NCI-H524 treated with DMSO at 0.1 percent for 48 hours (cell line): ENCODE results near the gene TMEM18.

Experiments used
- DNase-seq: peaks from one replicate; lab custom pipeline; 2025; lab: John Stamatoyannopoulos, UW

The TMEM18 gene

DNA sequence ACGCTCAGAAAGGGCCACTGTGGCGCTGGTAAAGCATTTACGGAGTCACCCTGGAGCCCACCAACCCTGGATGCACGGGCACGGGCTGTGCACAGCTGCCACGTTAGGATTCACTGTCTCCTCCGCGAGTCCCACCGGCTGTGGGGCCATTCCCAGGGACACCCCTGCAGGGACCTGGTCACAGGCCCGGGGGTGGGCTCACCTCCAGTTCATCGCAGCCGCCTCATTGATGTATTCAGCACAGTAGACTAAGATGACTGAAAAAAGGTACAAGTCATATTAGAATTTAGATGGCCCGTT lies 4.7 kb downstream of the TMEM18 start:
- DNase-seq = no peak

DNA sequence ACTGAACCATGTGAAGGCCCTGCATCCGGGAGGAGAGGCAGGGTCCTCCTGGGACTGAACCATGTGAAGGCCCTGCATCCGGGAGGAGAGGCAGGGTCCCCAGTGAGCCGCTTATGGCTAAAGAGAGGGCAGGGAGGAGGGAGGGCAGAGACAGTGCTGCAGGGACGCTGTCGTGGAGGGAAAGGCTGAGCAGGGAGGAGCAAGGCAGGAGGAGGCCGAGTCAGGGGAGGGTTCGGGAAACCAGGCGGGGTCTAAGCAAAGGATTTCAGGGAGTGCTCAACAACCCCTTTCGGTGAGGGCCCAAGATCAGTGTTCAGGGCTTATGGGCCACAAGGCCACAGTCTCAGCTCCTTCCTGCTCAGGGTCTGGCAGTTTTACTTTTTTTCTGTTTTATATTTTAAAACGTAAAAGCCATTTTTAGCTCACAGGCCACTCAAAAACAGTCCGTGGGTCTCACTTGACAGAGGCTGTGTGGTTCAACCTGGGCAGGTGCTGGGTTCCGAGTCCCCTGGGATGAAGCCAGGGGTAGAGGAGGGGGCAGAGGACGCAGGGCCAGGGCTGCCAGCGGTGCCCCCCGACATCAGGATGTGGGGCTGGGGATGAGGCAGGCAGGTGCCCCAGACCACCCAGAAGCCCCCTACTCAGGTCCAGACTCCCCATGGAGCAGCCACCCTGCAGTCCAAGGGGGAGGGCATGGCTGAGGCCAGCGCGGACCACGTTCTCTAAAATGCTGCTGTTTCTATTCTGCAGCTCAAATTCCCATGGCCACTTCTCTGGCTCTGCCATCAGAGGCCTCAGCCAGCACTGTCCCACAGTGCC lies 5.2 kb downstream of the TMEM18 start:
- no peak for DNase-seq

DNA sequence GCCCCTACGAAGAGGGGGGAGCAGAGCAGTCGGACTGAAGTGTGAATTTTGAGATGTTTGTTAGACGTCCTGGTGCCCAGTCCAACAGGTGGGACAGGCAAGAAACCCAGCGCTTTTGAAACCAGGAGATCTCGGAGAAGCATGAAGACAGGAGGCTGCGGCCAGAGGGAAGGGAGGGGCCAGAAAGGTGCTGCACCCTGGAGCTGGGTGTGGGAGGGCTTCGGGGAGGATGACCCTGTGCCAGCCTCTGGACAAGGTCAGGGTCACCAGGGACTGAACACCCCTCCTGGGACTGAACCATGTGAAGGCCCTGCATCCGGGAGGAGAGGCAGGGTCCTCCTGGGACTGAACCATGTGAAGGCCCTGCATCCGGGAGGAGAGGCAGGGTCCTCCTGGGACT lies 6.1 kb downstream of the TMEM18 start:
- DNase-seq = no peak

DNA sequence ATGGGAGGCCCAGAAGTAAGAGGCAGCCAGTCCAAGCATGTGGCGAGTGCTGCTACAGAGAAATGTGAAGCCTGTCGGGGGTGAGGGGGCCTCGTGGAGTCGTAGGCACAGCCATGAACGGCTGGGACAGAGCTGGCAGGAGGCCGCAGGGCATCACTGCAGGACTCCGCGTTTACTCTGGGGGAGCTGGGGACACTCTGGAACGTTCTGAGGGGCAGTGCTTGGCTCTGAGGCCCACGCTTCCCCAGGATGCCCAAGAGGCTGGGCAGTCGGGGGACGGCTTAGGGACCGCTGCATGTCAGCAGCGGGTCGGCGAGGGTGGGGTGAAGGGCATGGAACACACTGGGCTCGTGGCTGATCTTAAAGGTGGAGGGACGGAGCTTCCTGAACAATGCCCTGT lies 6.6 kb downstream of the TMEM18 start:
- DNase-seq = no peak

DNA sequence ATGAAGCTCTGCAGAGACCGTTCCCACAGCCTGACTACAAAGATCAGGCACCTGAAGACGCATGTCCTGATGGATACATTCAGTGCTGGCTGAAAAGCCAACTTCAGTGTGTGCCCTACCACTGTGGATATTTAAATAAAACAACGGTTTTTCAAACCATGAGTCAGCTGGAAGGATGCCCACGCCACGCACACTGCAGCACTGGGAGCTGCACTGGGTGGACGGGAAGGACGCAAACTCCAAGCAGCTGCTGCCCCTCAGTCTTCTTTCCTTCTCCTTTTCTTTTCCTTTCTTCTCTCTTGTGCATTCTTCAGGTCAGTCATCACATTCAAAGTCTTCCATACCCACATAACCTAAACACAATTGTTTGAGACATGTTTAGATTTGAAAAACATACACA lies 7.9 kb downstream of the TMEM18 start:
- no peak for DNase-seq

DNA sequence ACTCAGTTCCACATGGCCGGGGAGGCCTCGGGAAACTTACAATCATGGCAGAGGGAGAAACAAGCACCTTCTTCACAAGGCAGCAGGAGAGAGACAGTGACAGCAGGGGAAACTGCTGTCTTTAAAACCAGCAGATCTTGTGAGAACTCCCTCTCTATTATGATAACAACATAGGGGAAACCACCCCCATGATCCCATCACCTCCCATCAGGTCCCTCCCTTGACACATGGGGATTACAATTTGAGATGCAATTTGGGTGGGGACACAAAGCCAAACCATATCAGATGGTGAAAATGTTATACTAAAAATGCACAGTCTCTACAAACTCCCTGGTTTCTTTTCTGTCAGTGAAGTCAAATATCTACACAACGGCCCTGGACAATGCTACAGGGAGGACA lies 9.2 kb downstream of the TMEM18 start:
- no peak for DNase-seq

DNA sequence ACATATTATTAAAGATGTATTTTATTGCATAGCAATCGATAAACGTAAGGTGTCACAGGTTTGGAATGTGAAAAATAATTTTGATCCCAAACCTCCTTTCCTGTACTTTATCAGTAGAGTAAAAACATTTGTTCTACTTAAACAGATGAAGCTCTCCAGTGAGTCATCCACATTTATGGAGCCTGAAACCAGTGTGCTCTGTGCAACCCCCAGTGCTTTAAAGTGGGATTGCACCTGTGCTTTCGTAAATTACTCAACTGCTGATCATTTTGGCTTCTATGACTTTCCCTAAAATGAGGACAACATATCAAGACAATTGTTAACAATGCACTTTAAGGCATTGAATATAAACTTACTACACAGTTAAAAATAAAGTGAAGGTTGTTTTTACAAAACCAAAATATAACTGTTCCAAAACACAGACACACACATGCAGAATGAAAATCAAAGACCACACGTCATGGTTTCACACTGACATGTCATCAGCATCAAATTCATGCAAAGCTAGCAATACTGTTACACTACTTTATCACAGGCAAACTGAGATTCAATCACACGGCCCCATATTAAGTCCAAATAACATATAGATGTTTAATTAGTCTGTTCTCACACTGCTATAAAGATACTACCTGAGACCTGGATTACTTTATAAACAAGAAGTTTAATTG lies 9.7 kb downstream of the TMEM18 start:
- DNase-seq = no peak

DNA sequence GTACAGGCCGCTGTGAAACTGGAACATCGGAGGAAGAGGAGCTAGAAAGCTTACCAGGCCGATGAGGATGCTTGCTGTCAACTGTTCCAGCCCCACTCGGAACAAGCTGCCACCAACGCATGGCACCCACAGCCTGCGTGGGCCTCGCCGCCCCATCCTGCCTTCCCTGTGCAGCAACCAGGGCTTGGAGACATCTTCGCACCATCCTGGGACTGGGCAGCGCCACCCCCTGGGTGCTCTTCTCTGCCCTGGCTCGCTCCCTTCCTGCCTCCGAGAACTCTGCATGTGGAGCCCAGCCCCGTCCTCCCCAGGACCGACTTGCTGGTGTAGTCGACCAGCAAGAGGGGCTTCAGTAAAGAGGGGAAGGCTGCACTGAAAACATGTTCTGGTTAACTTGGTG lies 10.8 kb downstream of the TMEM18 start:
- no peak for DNase-seq

DNA sequence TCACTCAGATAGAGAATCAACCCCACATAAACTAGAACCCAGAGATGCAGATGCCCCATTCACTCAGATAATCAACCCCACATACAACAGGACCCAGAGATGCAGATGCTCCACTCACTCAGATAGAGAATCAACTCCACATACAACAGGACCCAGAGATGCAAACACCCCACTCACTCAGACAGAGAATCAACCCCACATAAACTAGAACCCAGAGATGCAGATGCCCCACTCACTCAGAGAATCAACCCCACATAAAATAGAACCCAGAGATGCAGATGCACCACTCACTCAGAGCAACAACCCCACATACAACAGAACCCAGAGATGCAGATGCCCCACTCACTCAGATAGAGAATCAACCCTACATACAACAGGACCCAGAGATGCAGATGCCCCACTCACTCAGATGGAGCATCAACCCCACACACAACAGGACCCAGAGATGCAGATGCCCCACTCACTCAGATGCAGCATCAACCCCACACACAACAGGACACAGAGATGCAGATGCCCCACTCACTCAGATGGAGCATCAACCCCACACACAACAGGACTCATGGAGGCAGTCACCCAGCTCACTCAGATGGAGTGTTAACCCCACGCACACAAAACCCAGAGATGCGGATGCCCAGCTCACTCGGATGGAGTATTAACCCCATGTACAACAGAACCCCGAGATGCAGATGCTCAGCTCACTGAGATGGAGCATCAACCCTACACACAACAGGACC lies 11.7 kb downstream of the TMEM18 start:
- no peak for DNase-seq

DNA sequence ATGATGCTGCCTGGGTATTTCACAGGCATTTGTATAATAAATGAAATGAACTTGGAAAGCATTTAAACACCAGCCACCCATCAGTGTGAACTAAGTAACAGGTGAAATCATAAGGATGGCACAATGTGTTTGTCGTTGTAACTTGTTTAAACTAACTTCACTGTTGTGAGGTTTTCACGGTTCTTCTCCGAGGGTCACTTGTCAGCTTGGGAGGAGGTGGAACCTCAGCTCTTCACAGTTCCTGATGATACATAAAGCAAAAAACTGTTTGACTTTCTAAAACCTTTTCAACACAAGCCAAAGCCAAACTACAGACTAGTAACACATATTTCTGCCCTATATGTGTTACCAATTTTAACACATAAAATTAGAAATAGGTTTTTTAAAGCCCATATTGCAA lies 13.1 kb downstream of the TMEM18 start:
- no peak for DNase-seq

DNA sequence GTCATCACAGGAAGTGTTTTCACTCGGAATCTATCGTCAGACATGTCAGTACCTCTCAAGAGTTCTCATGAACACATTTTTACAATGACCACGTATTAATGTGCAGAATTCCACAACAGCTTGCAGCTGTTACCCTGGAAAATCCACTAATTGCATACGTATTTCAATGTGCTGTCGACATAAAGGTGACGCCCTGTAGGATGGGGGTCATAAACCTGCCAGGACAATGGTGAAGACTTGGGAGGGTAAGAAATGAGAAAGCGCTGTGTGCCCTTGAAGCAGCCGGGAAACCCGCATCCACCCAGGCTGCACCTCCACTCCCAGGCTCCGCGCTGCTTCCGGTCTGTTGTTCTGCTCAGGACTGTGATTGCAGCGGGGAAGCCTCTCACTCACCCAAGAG lies 14.0 kb downstream of the TMEM18 start:
- no peak for DNase-seq

DNA sequence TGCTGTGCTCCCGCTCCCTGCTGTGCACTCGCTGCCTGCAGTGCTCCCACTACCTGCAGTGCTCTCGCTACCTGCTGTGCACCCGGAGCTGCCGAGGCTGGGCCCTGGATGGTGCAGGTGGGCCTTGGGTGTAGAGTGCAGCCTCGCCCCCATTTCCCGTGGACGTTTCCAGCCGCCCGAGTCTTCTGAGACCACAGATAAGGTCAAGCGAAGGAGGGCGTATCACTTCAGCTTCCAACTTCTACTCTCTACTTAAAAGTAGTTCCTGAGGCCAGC lies 15.9 kb downstream of the TMEM18 start:
- no peak for DNase-seq

DNA sequence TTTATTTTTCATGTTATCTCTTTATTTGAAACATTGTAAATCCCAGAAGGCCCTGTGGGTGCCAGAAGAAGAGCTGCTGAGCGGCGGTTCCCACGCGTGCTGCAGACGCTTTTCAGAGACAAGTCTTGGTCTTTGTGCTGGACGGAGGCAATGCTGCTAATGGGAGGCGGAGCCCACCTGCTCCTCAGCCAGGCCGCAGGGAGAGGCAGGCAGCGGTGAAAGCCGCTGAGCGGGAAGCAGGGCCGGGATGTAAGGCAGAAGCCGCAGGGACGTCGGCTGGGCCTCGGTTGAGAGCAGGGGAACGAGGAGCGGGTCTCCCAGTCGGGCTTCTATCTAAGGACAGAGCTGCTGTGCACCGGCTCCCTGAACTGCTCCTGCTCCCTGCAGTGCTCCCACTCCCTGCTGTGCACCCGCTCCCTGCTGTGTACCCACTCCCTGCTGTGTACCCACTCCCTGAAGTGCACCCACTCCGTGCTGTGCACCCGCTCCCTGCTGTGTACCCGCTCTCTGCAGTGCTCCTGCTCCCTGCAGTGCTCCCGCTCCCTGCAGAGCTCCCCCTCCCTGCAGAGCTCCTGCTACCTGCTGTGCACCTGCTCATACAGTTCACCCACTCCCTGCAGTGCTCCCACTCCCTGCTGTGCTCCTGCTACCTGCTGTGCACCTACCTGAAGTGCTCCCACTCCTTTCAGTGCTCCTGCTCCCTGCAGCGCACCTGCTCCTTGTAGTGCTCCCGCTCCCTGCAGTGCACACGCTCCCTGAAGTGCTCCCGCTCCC lies 16.4 kb downstream of the TMEM18 start:
- DNase-seq = no peak

DNA sequence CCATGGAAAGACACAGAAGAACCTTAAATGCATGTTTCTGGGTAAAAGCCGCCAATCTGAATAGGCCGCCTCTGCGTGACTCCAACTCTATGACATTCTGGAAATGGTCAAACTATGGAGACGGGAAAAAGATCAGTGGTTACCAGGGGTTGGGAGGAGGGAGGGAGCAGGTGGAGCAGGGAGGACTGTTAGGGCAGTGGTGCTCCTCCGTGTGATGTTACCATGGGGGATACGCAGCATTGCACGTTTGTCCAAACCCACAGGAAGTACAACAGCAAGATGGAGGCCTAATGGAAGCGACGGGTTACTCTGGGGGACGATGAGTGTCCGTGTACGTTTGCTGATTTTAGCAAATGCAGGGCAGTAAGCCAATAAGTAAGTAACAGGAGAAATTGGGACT lies 17.2 kb downstream of the TMEM18 start:
- no peak for DNase-seq

DNA sequence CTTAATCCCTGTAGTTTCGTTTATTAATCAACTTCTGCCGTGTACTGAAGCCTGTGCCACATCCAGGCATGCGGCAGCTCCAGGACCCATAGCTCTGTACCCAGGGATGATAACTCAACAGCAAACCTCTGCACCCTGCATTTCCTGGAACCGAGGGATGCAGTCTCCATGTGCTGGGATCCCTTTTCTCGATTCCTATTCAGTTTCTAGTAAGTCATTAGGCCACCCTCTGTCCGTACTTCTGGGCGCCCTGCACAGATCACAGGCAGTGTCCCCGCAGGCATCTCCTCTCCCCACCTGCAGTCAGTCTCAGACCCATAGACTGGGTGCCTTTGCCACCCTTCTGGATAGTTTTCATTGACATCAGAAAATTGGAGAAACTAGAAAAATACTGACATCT lies 18.8 kb downstream of the TMEM18 start:
- DNase-seq = no peak

DNA sequence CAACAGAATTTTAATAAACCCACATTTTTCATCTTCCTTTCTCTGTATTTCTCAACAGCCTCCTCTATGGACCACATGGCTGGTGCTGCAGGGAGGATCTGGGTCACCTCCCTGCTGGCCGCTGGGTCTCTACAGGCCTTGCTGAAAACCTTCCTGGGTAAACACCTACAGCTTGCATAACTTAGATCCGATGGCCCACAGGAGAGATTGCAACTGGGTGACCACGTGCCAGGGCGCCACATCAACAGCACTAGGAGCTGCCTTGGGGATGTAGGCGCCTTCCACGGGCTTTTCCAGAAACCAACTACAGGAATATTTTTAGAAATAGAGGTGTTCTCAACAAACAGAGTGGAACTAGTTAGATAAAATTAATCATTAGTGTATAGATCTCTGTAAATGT lies 19.4 kb downstream of the TMEM18 start:
- no peak for DNase-seq

DNA sequence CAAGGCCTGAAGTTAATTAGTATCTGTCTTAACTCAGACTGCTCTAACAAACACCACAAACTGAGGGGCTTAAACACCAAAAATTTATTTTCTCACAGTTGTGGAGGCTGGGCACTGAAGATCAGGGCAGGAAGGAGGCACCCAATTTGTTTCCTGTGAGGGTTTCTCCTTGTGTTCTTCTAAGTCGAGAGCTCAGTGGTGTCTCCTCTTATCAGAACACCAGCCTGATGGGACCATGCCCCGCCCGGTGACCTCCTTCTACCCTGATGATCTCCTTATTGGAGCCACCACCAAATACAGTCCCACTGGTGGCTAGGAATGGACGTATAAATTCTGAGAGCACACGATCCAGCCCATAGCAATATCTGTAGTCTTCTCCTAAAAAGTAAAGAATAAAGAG lies 20.5 kb downstream of the TMEM18 start:
- DNase-seq = no peak

DNA sequence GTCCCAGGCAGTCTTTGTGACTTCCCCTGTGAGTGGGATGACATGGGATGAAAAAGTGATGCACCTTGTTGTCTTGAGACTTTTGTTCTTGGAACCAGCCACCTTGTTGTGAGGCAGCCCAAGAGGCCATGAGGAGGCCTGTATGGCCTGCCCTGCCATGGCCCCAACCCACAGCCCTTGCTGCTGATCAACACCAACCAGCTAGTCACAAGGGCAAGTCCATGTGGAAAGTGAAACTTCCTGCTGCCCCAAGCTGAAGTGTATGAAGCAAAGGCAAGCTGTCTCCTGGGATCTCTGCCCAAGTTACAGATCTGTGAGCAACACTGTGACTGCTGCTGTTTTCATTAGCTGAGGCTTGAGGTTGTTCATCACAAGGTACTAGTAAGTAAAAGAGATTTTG lies 21.6 kb downstream of the TMEM18 start:
- DNase-seq = no peak

DNA sequence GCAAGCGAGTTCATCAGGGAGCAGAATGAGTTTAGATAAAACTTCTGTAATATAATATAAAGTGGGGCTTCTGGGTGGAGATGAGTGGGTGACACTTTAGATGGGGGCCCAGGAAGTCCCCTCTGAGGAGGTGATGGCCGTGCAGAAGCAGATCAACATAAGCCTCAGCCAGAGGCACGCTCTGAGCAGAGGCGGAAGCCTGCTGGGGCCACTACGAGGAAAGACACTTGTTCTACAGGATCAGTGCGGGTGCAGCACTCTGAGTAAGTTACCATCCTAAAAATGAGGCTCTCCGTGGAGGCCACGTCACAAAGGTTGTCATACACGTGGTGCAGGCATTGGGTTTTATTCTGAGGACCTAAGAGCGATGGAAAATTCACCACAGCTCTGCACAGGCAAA lies 22.3 kb downstream of the TMEM18 start:
- DNase-seq = no peak

DNA sequence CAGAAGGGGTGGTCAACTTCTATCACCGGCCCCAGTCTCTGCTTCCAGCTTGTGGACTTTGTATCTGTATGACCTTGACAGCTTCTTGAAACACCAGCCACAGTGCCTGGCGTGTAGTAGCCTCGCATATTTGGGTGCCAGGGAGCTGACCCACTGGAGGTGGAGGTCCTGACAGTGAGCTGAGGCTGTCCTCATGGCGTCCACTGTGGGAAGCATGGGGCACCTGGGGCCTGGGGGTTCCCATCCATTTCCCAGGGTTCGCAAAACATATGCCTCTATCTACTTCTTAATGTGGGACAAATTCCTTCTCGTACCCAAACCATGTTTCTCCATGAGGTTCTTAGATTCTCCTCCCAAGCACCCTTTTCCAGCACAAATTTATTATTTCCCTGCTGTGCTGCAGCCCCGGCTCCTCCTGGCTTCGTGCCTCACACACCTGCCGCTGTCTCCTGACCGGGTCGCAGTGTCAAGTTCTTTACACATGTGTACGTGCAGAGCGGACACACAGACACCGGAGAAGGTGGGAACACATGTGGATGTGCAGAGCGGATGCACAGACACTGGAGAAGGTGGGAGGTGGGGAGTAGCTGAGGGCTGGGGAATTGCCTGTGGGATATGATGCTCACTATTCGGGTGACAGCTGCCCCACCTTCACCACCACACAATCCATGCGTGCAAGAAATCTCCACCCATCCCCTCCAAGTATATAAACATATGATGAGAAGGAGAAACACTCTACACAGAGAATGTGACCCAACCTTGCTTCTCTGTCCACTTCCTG lies 23.4 kb downstream of the TMEM18 start:
- DNase-seq = no peak

DNA sequence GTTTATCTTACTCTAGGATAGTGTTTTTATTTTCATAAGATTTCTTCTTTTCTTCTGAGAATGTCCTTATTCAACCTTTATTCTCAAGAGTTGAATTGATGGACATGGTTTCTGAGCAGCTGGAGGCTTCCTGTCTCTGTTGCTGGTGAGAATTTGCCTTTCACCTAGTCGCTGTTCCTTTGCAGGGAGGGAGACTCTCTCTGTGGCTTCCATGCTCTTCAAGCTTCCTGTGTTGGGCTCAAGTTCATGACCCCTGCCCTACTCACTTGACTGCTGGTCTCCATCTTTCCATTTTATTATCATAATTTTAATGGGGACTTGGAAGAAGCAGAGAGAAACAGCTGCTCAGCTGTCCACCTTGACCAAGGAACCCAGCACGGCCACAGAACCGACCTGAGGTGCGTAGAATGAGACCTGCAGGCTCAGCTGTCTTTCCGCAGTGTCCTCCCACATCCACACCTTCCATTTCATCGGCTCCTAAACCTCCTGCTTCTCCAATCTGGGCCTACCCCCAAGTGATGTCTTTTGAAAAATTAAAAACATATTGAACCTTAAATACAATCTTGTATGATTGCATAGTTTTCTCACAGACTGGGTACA lies 24.2 kb downstream of the TMEM18 start:
- no peak for DNase-seq

DNA sequence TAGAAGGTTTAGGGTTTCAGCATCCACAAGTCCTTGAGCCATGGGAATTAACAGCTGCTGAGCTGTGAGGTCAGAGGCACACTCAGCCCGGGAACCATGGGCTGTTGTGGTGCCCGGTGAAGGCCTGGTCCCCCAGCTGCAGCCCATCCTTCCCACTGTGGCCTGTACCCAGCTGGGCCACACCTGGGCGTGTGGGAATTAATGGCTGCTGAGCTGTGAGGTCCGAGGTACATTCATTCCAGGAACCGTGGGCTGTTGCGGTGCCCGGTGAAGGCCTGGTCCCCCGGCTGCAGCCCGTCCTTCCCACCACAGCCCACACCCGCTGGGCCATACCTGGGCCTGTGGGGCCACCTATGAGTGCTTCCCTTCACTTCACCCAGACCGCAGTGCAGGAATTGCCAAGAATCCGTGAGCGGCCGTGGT lies 25.2 kb downstream of the TMEM18 start:
- no peak for DNase-seq
